CD14-positive monocyte (primary cell): ENCODE results near the gene PRAME. TPM values are rescaled to one million over a fixed set of nuclear protein-coding genes. Genes with fewer than 3 reads are reported as not detected.

Experiments used
- DNase-seq, 3 donors: peaks; one replicate each; pipeline ENCODE4 v3.0.0-alpha.2; 2011 to 2022
- H2AFZ ChIP-seq: 2 replicates; pipeline ENCODE4 v1.6.0; 2012; ENCODE audit warnings: mild to moderate bottlenecking, low read depth, low read length, inconsistent platforms; ENCODE audit not compliant: insufficient read depth, poor library complexity, severe bottlenecking
- H3K27ac ChIP-seq, 2 donors: 1 replicate in 1 of 2; 2 replicates in 1 of 2; pipeline ENCODE4 v1.5.1; 2012 to 2013; ENCODE audit warnings: low read length in 2 of 2, control low read depth in 1 of 2, inconsistent platforms in 1 of 2, low read depth in 1 of 2, mild to moderate bottlenecking in 1 of 2
- H3K27me3 ChIP-seq, 2 donors: one replicate each; pipeline versions ENCODE4 v1.6.0 to v1.6.1; 2011 to 2013; ENCODE audit warnings: low read length in 2 of 2; ENCODE audit not compliant: control insufficient read depth in 2 of 2, insufficient read depth in 2 of 2
- H3K36me3 ChIP-seq, 2 donors: replicated peaks in 1 of 2; 1 replicate in 1 of 2; 2 replicates in 1 of 2; pipeline versions ENCODE4 v1.5.1 to v1.6.1; 2012 to 2013; ENCODE audit warnings: low read length in 2 of 2, control low read depth in 1 of 2, inconsistent platforms in 1 of 2, mild to moderate bottlenecking in 1 of 2; ENCODE audit not compliant: insufficient read depth in 2 of 2, control insufficient read depth in 1 of 2
- H3K4me1 ChIP-seq, 2 donors: 1 replicate in 1 of 2; 2 replicates in 1 of 2; pipeline versions ENCODE4 v1.5.1 to v1.6.1; 2012 to 2013; ENCODE audit warnings: low read length in 2 of 2, control low read depth in 1 of 2, inconsistent platforms in 1 of 2, mild to moderate bottlenecking in 1 of 2, moderate library complexity in 1 of 2; ENCODE audit not compliant: insufficient read depth in 2 of 2, control insufficient read depth in 1 of 2
- H3K4me2 ChIP-seq: replicated peaks from 2 replicates; pipeline ENCODE3; 2012; ENCODE audit warnings: low read length, moderate library complexity, mild to moderate bottlenecking; ENCODE audit not compliant: poor library complexity, severe bottlenecking; ENCODE audit errors: extremely low read depth
- H3K4me3 ChIP-seq, 3 experiments: fragments of 200-600 bp in 1 of 3; sonication (generic) in 1 of 3; replicated peaks in 1 of 3; 1 replicate in 2 of 3; 2 replicates in 1 of 3; pipeline ENCODE4 v1.5.1; 2011 to 2013; ENCODE audit warnings: low read length in 3 of 3, mild to moderate bottlenecking in 3 of 3, control low read depth in 2 of 3, low read depth in 2 of 3, inconsistent platforms in 1 of 3, moderate library complexity in 1 of 3
- H3K79me2 ChIP-seq: 2 replicates; pipeline ENCODE4 v1.6.0; 2012; ENCODE audit warnings: mild to moderate bottlenecking, control low read depth, inconsistent platforms, low read length, moderate library complexity; ENCODE audit not compliant: insufficient read depth
- H3K9ac ChIP-seq: 2 replicates; pipeline ENCODE4 v1.6.0; 2017; ENCODE audit warnings: low read length, mild to moderate bottlenecking; ENCODE audit not compliant: insufficient read depth, poor library complexity, severe bottlenecking
- H3K9me3 ChIP-seq, 2 donors: replicated peaks in 1 of 2; 1 replicate in 1 of 2; 2 replicates in 1 of 2; pipeline versions ENCODE4 v1.5.1 to v1.6.1; 2012 to 2013; ENCODE audit warnings: low read length in 2 of 2, control low read depth in 1 of 2; ENCODE audit not compliant: control insufficient read depth in 1 of 2, insufficient read depth in 1 of 2
- H4K20me1 ChIP-seq: 2 replicates; pipeline ENCODE4 v1.6.0; 2012; ENCODE audit warnings: mild to moderate bottlenecking, low read length, control low read depth, moderate library complexity; ENCODE audit not compliant: insufficient read depth
- H3K27ac Mint-ChIP-seq, 7 donors: one replicate each; pipeline ENCODE4 v1.8.0; 2020; ENCODE audit warnings: mild to moderate bottlenecking in 7 of 7, mixed read lengths in 7 of 7, moderate library complexity in 6 of 7, inconsistent platforms in 2 of 7
- H3K27me3 Mint-ChIP-seq, 3 donors: one replicate each; pipeline ENCODE4 v1.8.0; 2021 to 2022; ENCODE audit warnings: low read depth in 3 of 3, mild to moderate bottlenecking in 3 of 3, mixed read lengths in 3 of 3, moderate library complexity in 3 of 3, inconsistent platforms in 1 of 3
- H3K36me3 Mint-ChIP-seq, 2 donors: one replicate each; pipeline ENCODE4 v1.8.0; 2020; ENCODE audit warnings: mixed read lengths in 2 of 2, inconsistent platforms in 1 of 2, mild to moderate bottlenecking in 1 of 2
- H3K4me1 Mint-ChIP-seq: one replicate; pipeline ENCODE4 v1.8.0; 2020; ENCODE audit warnings: mild to moderate bottlenecking, mixed read lengths
- H3K4me3 Mint-ChIP-seq, 2 donors: one replicate each; pipeline ENCODE4 v1.8.0; 2020; ENCODE audit warnings: mild to moderate bottlenecking in 2 of 2, mixed read lengths in 2 of 2, moderate library complexity in 1 of 2
- H3K9me3 Mint-ChIP-seq, 7 donors: one replicate each; pipeline ENCODE4 v1.8.0; 2020 to 2022; ENCODE audit warnings: mixed read lengths in 7 of 7, mild to moderate bottlenecking in 6 of 7, moderate library complexity in 6 of 7, inconsistent platforms in 2 of 7
- WGBS: methylation state at CpG from one replicate; pipeline ENCODE4 v1.1.5; 2013; ENCODE audit warnings: missing lambda C conversion rate; ENCODE audit not compliant: insufficient coverage; 5-methylcytosine and 5-hydroxymethylcytosine counted together
- intact Hi-C, 2 donors: fragments of 100-400 bp; cut with micrococcal nuclease; formaldehyde crosslinking; loops; one replicate each; pipeline versions ENCODE4 v1.15.0 to v1.15.1; 2023
- polyA plus RNA-seq, 3 donors: library from polyadenylated mRNA; depleted of rRNA in 1 of 3; unstranded in 2 of 3; stranded (reverse) in 1 of 3; fragments of 300-500 nt in 2 of 3; fragments of >200 nt in 1 of 3; fragmentation: Illumina TruSeq in 2 of 3; gene quantifications; 1 replicate in 2 of 3; 2 replicates in 1 of 3; pipeline ENCODE4 v1.2.3, GENCODE V29; 2012 to 2021
- TF ChIP-seq, protein P1 (sequence below): fragments of 200-600 bp; IDR thresholded peaks from one replicate; pipeline ENCODE4 v1.8.0; 2022; ENCODE audit warnings: antibody characterized with exemption, mild to moderate bottlenecking

The PRAME gene
- polyA plus RNA-seq, 3 donors: not detected

DNA sequence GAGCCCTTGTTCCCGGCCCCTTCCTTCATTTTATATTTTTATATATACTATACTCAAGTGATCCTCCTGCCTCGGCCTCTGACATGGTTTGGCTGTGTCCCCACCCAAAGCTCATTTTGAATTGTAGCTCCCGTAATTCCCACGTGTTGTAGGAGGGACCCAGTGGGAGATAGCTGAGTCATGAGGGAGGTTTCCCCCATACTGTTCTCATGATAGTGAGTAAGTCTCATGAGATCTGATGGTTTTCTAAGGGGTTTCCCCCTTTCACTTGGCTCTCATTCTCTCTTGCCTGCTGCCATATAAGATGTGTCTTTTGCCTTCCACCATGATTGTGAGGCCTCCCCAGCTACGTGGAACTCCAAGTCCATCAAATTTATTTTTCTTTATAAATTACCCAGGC lies 31.8 kb downstream of the PRAME start:
- no peak for DNase-seq
- no peaks in the 10 kb centered on the region for H3K79me2 ChIP-seq
- H4K20me1 ChIP-seq: no peaks in the 10 kb centered on the region
- H2AFZ ChIP-seq: no peak overlapping the region
- Mint-ChIP-seq H3K9me3 (peaks cover 0 to 6% (median 0%) of the 10 kb centered on the region in 7 donors), H3K27me3 (peaks cover 0 to 3% (median 0%) of the 10 kb centered on the region in 3 donors), H3K36me3 (no peaks in the 10 kb centered on the region), H3K4me1 (peaks cover 12% of the 10 kb centered on the region), H3K27ac (peak overlapping the region in 1 of 7 donors; percentile 15), H3K4me3 (no peak overlapping the region)
- peaks cover 11 to 15% of the 10 kb centered on the region in 2 donors for H3K4me1 ChIP-seq
- TF ChIP-seq, protein P1, sequence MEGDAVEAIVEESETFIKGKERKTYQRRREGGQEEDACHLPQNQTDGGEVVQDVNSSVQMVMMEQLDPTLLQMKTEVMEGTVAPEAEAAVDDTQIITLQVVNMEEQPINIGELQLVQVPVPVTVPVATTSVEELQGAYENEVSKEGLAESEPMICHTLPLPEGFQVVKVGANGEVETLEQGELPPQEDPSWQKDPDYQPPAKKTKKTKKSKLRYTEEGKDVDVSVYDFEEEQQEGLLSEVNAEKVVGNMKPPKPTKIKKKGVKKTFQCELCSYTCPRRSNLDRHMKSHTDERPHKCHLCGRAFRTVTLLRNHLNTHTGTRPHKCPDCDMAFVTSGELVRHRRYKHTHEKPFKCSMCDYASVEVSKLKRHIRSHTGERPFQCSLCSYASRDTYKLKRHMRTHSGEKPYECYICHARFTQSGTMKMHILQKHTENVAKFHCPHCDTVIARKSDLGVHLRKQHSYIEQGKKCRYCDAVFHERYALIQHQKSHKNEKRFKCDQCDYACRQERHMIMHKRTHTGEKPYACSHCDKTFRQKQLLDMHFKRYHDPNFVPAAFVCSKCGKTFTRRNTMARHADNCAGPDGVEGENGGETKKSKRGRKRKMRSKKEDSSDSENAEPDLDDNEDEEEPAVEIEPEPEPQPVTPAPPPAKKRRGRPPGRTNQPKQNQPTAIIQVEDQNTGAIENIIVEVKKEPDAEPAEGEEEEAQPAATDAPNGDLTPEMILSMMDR: no peak
- no CpG with 5 or more reads among the region's 5 CpGs for WGBS
- intact Hi-C loops: no loop called here
- H3K27me3 ChIP-seq: no peaks in the 10 kb centered on the region
- H3K4me2 ChIP-seq: no peak overlapping the region
- no peak overlapping the region for H3K4me3 ChIP-seq
- H3K27ac ChIP-seq: no peak overlapping the region
- no peaks in the 10 kb centered on the region for H3K36me3 ChIP-seq
- H3K9ac ChIP-seq: no peak overlapping the region
- no peaks in the 10 kb centered on the region for H3K9me3 ChIP-seq

DNA sequence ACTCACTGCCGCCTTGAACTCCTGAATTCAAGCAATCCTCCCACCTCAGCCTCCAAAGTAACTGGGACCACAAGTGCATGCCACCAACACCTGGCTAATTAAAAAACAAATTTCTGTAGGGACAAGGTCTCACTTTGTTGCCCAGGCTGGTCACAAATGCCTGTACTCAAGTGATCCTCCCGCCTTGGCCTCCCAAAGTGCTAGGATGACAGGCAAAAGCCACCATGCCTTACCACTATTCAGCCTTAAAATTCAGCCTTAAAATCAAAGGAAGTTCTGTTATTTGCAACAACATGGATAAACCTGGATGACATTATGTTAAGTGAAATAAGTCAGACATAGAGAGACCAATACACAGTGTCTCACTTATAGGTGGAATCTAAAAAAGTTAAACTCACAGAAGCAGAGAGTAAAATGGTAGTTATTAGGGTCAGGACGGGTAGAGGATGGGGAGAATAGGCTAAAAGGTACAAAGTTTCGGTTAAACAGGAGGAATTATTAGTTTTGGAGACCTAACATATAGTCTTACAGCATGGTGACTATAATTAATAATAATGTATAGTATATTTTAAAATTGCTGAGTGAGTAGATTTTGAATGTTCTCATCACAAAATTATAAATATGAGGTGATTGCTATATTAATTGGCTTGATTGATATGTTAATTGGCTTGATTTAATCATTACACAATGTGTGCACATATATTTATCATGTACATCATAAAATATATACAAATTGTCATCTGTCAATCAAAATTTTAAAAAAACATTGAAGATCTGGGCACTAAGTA lies 32.7 kb downstream of the PRAME start:
- Mint-ChIP-seq H3K4me3 (no peak overlapping the region), H3K27me3 (peaks cover 0 to 3% (median 2%) of the 10 kb centered on the region in 3 donors), H3K27ac (no peak overlapping the region), H3K4me1 (peaks cover 12% of the 10 kb centered on the region), H3K36me3 (no peaks in the 10 kb centered on the region), H3K9me3 (peaks cover 0 to 6% (median 0%) of the 10 kb centered on the region in 7 donors)
- no peaks in the 10 kb centered on the region for H4K20me1 ChIP-seq
- no peaks in the 10 kb centered on the region for H3K79me2 ChIP-seq
- peaks cover 11 to 15% of the 10 kb centered on the region in 2 donors for H3K4me1 ChIP-seq
- DNase-seq: no peak
- H3K4me3 ChIP-seq: no peak overlapping the region
- TF ChIP-seq, protein P1: no peak
- no peak overlapping the region for H3K27ac ChIP-seq
- no peaks in the 10 kb centered on the region for H3K27me3 ChIP-seq
- H3K9ac ChIP-seq: no peak overlapping the region
- no peaks in the 10 kb centered on the region for H3K9me3 ChIP-seq
- 92% methylated on average over 1 of the region's 4 CpGs for WGBS
- intact Hi-C loops: no loop called here
- peak overlapping the region; percentile 31 for H3K4me2 ChIP-seq
- H3K36me3 ChIP-seq: no peaks in the 10 kb centered on the region
- H2AFZ ChIP-seq: no peak overlapping the region
